WTC11 (cell line): ENCODE measurements around the gene HRH4. TPM values are rescaled to one million over a fixed set of nuclear protein-coding genes. Genes with fewer than 3 reads are reported as not detected.

Experiments
- ATAC-seq: fragments of 200-7000 bp; cut with Tn5 transposase; 2 replicates; pipeline ENCODE4 v1.10.0; 2021; ENCODE audit warnings: mild to moderate bottlenecking, moderate library complexity
- CTCF ChIA-PET: fragments of 300-600 bp; sonication (Branson Sonifier 250); formaldehyde crosslinking; loops from one replicate; lab custom pipeline; 2021; ENCODE audit warnings: antibody characterized with exemption; lab: Charles Lee
- POLR2A ChIA-PET: fragments of 350-600 bp; sonication (Branson Sonifier 250); formaldehyde crosslinking; loops from one replicate; lab custom pipeline; 2021; ENCODE audit warnings: antibody characterized with exemption; lab: Charles Lee
- DNase-seq: peaks from one replicate; pipeline ENCODE4 v3.0.0; 2021; ENCODE audit warnings: low spot score
- H3K27ac Mint-ChIP-seq: 2 replicates; pipeline ENCODE4 v1.8.0; 2021; ENCODE audit warnings: mixed read lengths
- H3K27me3 Mint-ChIP-seq: 2 replicates; pipeline ENCODE4 v1.8.0; 2021; ENCODE audit warnings: low read depth, mild to moderate bottlenecking, moderate library complexity, mixed read lengths
- H3K36me3 Mint-ChIP-seq: 2 replicates; pipeline ENCODE4 v1.8.0; 2021; ENCODE audit warnings: mixed read lengths
- H3K4me1 Mint-ChIP-seq: 2 replicates; pipeline ENCODE4 v1.8.0; 2022; ENCODE audit warnings: mixed read lengths
- H3K4me3 Mint-ChIP-seq: 2 replicates; pipeline ENCODE4 v1.8.0; 2021; ENCODE audit warnings: mild to moderate bottlenecking, moderate library complexity, mixed read lengths
- H3K9me3 Mint-ChIP-seq: 2 replicates; pipeline ENCODE4 v1.8.0; 2021; ENCODE audit warnings: mixed read lengths
- AR ChIP-seq: fragments of 250-450 bp; sonication (Bioruptor Pico); IDR thresholded peaks from 2 replicates; pipeline ENCODE4 v1.9.0; 2021; ENCODE audit warnings: mild to moderate bottlenecking
- ELF4 ChIP-seq: sonication (generic); formaldehyde crosslinking; IDR thresholded peaks from 2 replicates; pipeline ENCODE4 v1.8.1; 2022; ENCODE audit warnings: low read depth, mild to moderate bottlenecking, moderate library complexity, missing genetic modification reagents
- ESRRA ChIP-seq: sonication (generic); formaldehyde crosslinking; IDR thresholded peaks from 2 replicates; pipeline ENCODE4 v1.8.1; 2022; ENCODE audit warnings: mild to moderate bottlenecking, missing genetic modification reagents, borderline replicate concordance
- JAZF1 ChIP-seq: fragments of 250-450 bp; sonication (Bioruptor Pico); IDR thresholded peaks from 2 replicates; pipeline ENCODE4 v1.9.0; 2021; ENCODE audit warnings: moderate library complexity, mild to moderate bottlenecking, inconsistent platforms
- NR3C1 ChIP-seq: sonication (generic); formaldehyde crosslinking; conservative IDR thresholded peaks from 2 replicates; pipeline ENCODE4 v1.8.1; 2023; ENCODE audit warnings: low read depth, mild to moderate bottlenecking, missing genetic modification reagents
- PRDM15 ChIP-seq: sonication (generic); formaldehyde crosslinking; IDR thresholded peaks from 2 replicates; pipeline ENCODE4 v1.8.0; 2022; ENCODE audit warnings: missing genetic modification reagents
- PRRX2 ChIP-seq: fragments of 250-450 bp; sonication (Bioruptor Pico); IDR thresholded peaks from 2 replicates; pipeline ENCODE4 v1.8.0; 2021; ENCODE audit warnings: mild to moderate bottlenecking
- RORB ChIP-seq: fragments of 250-450 bp; sonication (Bioruptor Pico); IDR thresholded peaks from 2 replicates; pipeline ENCODE4 v1.9.0; 2021; ENCODE audit warnings: mild to moderate bottlenecking
- SMAD4 ChIP-seq: sonication (generic); formaldehyde crosslinking; IDR thresholded peaks from 2 replicates; pipeline ENCODE4 v1.8.0; 2022; ENCODE audit warnings: mild to moderate bottlenecking, missing genetic modification reagents
- SP1 ChIP-seq: sonication (generic); formaldehyde crosslinking; conservative IDR thresholded peaks from 2 replicates; pipeline ENCODE4 v1.8.1; 2022; ENCODE audit warnings: missing genetic modification reagents
- TEAD4 ChIP-seq: sonication (generic); formaldehyde crosslinking; IDR thresholded peaks from 2 replicates; pipeline ENCODE4 v1.8.0; 2022; ENCODE audit warnings: mild to moderate bottlenecking, missing genetic modification reagents
- ZNF396 ChIP-seq: fragments of 250-450 bp; sonication (Bioruptor Pico); IDR thresholded peaks from 2 replicates; pipeline ENCODE4 v1.8.0; 2021; ENCODE audit warnings: mild to moderate bottlenecking, moderate library complexity, borderline replicate concordance
- ZNF425 ChIP-seq: fragments of 250-450 bp; sonication (Bioruptor Pico); conservative IDR thresholded peaks from 2 replicates; pipeline ENCODE4 v1.9.0; 2021; ENCODE audit warnings: mild to moderate bottlenecking
- ZNF532 ChIP-seq: fragments of 250-450 bp; sonication (Bioruptor Pico); IDR thresholded peaks from 2 replicates; pipeline ENCODE4 v1.9.0; 2021; ENCODE audit warnings: mild to moderate bottlenecking, borderline replicate concordance
- total RNA-seq: library from RNA; stranded (reverse); gene quantifications from 3 replicates; pipeline ENCODE4 v1.2.3, GENCODE V29; 2021

Gene HRH4
- total RNA-seq, 1 experiment from 2014 or later, result not detected

GRCh38 chr18:24426398-24427294, 33.8 kb upstream of the HRH4 start, which contains the start of gene IMPACT (continued):
- no peak; the same call in 1 of the 2 replicates for TF ChIP-seq ELF4
- TF ChIP-seq AR, result no peak
- TF ChIP-seq, all 79 proteins: peak for 34

GRCh38 chr18:24427484-24427883, 33.0 kb upstream of the HRH4 start:
- DNase-seq, result no peak
- POLR2A ChIA-PET, result interaction anchor here (1.0 to 1.9 kb wide), 3 partner anchors 30 to 288 kb away, joined by 3 to 13 read pairs (median 7); partner anchors contain the start of genes CABYR and OSBPL1A
- H3K27ac Mint-ChIP-seq, result peak overlapping the region; percentile 95
- peaks cover 21% of the 10 kb centered on the region for H3K4me1 Mint-ChIP-seq
- H3K27me3 Mint-ChIP-seq, result peaks cover 8% of the 10 kb centered on the region
- peaks cover 11% of the 10 kb centered on the region for H3K36me3 Mint-ChIP-seq
- no peaks in the 10 kb centered on the region for H3K9me3 Mint-ChIP-seq
- H3K4me3 Mint-ChIP-seq, result peak overlapping the region; percentile 91
- ATAC-seq, result no peak
- CTCF ChIA-PET, result interaction anchor here (0.7 to 1.4 kb wide), 4 partner anchors 61 to 251 kb away, joined by 3 to 8 read pairs (median 6); no protein-coding TSS in a partner anchor
- TF ChIP-seq ZNF532 (no peak), ZNF396 (CRISPR knock-in tag) (no peak), PRDM15 (CRISPR knock-in tag) (no peak), ESRRA (no peak), PRRX2 (no peak), SMAD4 (CRISPR knock-in tag) (no peak), AR (no peak), SP1 (CRISPR knock-in tag) (no peak), ZNF425 (no peak), JAZF1 (CRISPR knock-in tag) (no peak), RORB (CRISPR knock-in tag) (no peak), TEAD4 (no peak), NR3C1 (CRISPR knock-in tag) (no peak)
